NCI-H1417 treated with DMSO at 0.1 percent for 48 hours (cell line): ENCODE data around the gene CHRNA4.
"Not testable (repeated sequence)": the region's sequence is repeated elsewhere in the genome, so short reads cannot be mapped to it uniquely, and the experiment has no call there.

ENCODE experiments used
- DNase-seq: peaks from one replicate; lab custom pipeline; 2025; lab: John Stamatoyannopoulos, UW

The CHRNA4 gene

GRCh38 chr20:63348828-63349515 lies 12.2 kb downstream of the CHRNA4 start:
- no peak for DNase-seq

GRCh38 chr20:63347950-63348827 lies 13.0 kb downstream of the CHRNA4 start:
- no peak for DNase-seq

- DNase-seq, result no peak
These were observed 13.9 kb downstream of the CHRNA4 start for GRCh38 chr20:63347081-63347741.

GRCh38 chr20:63346131-63347080 lies 14.7 kb downstream of the CHRNA4 start:
- no peak for DNase-seq

GRCh38 chr20:63345328-63346100 lies 15.6 kb downstream of the CHRNA4 start:
- no peak for DNase-seq

- no peak for DNase-seq
These were observed 16.4 kb downstream of the CHRNA4 start for GRCh38 chr20:63344616-63345327.

- no peak for DNase-seq
These were observed 17.4 kb downstream of the CHRNA4 start for GRCh38 chr20:63343460-63344445.

- DNase-seq, result no peak
These were observed 18.3 kb downstream of the CHRNA4 start for GRCh38 chr20:63342561-63343459.

GRCh38 chr20:63340158-63340688 lies 20.9 kb downstream of the CHRNA4 start:
- DNase-seq, result not testable (repeated sequence)

- DNase-seq, result not testable (repeated sequence)
These were observed 21.7 kb downstream of the CHRNA4 start for GRCh38 chr20:63339154-63340094.

GRCh38 chr20:63337786-63338420 lies 23.2 kb downstream of the CHRNA4 start:
- no peak for DNase-seq

- no peak for DNase-seq
These were observed 24.9 kb downstream of the CHRNA4 start for GRCh38 chr20:63336232-63336752.

- DNase-seq, result no peak
These were observed 25.4 kb downstream of the CHRNA4 start for GRCh38 chr20:63335711-63336110.

- not testable (repeated sequence) for DNase-seq
These were observed 26.1 kb downstream of the CHRNA4 start for GRCh38 chr20:63335060-63335459.

- DNase-seq, result no peak
These were observed 26.8 kb downstream of the CHRNA4 start for GRCh38 chr20:63334356-63334755.
